OCI-LY1 (cell line): ENCODE data around the gene FAM180A.

Source experiments
- H2AFZ ChIP-seq: fragments of 200-600 bp; sonication (generic), shearing (Covaris generic); 2 replicates; pipeline ENCODE4 v1.6.0; 2014; ENCODE audit warnings: antibody characterized with exemption, mild to moderate bottlenecking, low read length
- H3F3A ChIP-seq: fragments of 200-600 bp; sonication (generic), shearing (Covaris generic); 2 replicates; pipeline ENCODE4 v1.6.0; 2014; ENCODE audit warnings: mild to moderate bottlenecking, antibody characterized with exemption, low read length, moderate library complexity; ENCODE audit not compliant: insufficient read depth
- H3K27ac ChIP-seq: fragments of 200-600 bp; sonication (generic); 2 replicates; pipeline ENCODE4 v1.5.1; 2014; ENCODE audit warnings: low read length, mixed run types, mild to moderate bottlenecking, low read depth; ENCODE audit not compliant: poor library complexity, severe bottlenecking
- H3K27me3 ChIP-seq: fragments of 200-600 bp; sonication (generic); 2 replicates; pipeline ENCODE4 v1.6.0; 2014; ENCODE audit warnings: antibody characterized with exemption, mild to moderate bottlenecking, low read length, moderate library complexity; ENCODE audit not compliant: insufficient read depth
- H3K36me3 ChIP-seq: fragments of 200-600 bp; sonication (generic); 2 replicates; pipeline ENCODE4 v1.6.1; 2014; ENCODE audit warnings: mild to moderate bottlenecking, antibody characterized with exemption, low read length, moderate library complexity, mixed read lengths; ENCODE audit not compliant: insufficient read depth
- H3K4me1 ChIP-seq: fragments of 200-600 bp; sonication (generic); 2 replicates; pipeline ENCODE4 v1.5.1; 2014; ENCODE audit warnings: mild to moderate bottlenecking, low read length, moderate library complexity; ENCODE audit not compliant: insufficient read depth, severe bottlenecking
- H3K4me2 ChIP-seq: fragments of 200-600 bp; sonication (generic), shearing (Covaris generic); 2 replicates; pipeline ENCODE4 v1.6.1; 2014; ENCODE audit warnings: low read length
- H3K4me3 ChIP-seq: fragments of 200-600 bp; sonication (generic); 2 replicates; pipeline ENCODE4 v1.5.1; 2014; ENCODE audit warnings: low read length, low read depth, mild to moderate bottlenecking, mixed read lengths; ENCODE audit not compliant: poor library complexity, severe bottlenecking
- H3K79me2 ChIP-seq: fragments of 200-600 bp; shearing (Covaris generic); 2 replicates; pipeline ENCODE4 v1.6.1; 2016; ENCODE audit warnings: mixed run types, low read length, mixed read lengths; ENCODE audit not compliant: insufficient read depth
- H3K9ac ChIP-seq: fragments of 200-600 bp; sonication (generic), shearing (Covaris generic); 2 replicates; pipeline ENCODE4 v1.6.1; 2014; ENCODE audit warnings: mild to moderate bottlenecking, low read length, mixed read lengths
- H3K9me2 ChIP-seq: fragments of 200-600 bp; sonication (generic), shearing (Covaris generic); 2 replicates; pipeline ENCODE4 v1.6.1; 2014; ENCODE audit warnings: low read depth, mild to moderate bottlenecking, low read length, mixed read lengths
- H3K9me3 ChIP-seq: fragments of 200-600 bp; shearing (Covaris generic); 2 replicates; pipeline ENCODE4 v1.6.1; 2014; ENCODE audit warnings: low read length, mixed read lengths
- H4K20me1 ChIP-seq: fragments of 200-600 bp; sonication (generic), shearing (Covaris generic); 2 replicates; pipeline ENCODE4 v1.6.0; 2016; ENCODE audit warnings: mild to moderate bottlenecking, low read length; ENCODE audit not compliant: insufficient read depth
- EZH2 ChIP-seq: fragments of 200-600 bp; sonication (generic), shearing (Covaris generic); IDR thresholded peaks from 2 replicates; pipeline ENCODE4 v1.8.0; 2017; ENCODE audit warnings: borderline replicate concordance, mixed run types, mild to moderate bottlenecking, antibody characterized with exemption, low read length, moderate library complexity, mixed read lengths
- TF ChIP-seq, protein P1 (sequence below): fragments of 200-600 bp; sonication (generic), shearing (Covaris generic); IDR thresholded peaks from 2 replicates; pipeline ENCODE4 v1.5.1; 2017; ENCODE audit warnings: mild to moderate bottlenecking, antibody characterized with exemption, low read length, moderate library complexity, mixed read lengths

FAM180A gene

DNA sequence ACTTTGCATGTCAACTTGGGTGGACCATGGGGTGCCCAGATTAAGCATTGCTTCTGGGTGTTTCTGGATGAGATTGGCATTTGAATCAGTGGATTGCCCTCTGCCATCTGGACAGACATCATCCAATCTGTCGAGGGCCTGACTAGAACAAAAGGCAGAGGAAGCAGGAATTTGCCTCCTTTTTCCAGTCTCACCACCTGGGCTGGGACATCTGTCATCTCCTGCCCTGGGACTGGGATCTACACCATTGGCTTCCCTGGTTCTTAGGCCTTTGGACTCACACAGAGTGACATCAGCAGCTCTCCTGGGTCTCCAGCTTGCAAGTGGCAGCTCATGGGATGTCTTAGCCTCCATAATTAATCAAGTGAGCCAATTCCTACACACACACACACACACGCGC, 30.9 kb downstream of the FAM180A start:
- H3K4me1 ChIP-seq, result no peaks in the 10 kb centered on the region
- no peaks in the 10 kb centered on the region for H3K36me3 ChIP-seq
- no peaks in the 10 kb centered on the region for H3K79me2 ChIP-seq
- H3K4me3 ChIP-seq, result no peak overlapping the region
- H3K4me2 ChIP-seq, result no peak overlapping the region
- no peaks in the 10 kb centered on the region for H3K9me2 ChIP-seq
- H3K27me3 ChIP-seq, result no peaks in the 10 kb centered on the region
- no peak overlapping the region for H3K27ac ChIP-seq
- TF ChIP-seq EZH2, result no peak
- TF ChIP-seq, protein P1, sequence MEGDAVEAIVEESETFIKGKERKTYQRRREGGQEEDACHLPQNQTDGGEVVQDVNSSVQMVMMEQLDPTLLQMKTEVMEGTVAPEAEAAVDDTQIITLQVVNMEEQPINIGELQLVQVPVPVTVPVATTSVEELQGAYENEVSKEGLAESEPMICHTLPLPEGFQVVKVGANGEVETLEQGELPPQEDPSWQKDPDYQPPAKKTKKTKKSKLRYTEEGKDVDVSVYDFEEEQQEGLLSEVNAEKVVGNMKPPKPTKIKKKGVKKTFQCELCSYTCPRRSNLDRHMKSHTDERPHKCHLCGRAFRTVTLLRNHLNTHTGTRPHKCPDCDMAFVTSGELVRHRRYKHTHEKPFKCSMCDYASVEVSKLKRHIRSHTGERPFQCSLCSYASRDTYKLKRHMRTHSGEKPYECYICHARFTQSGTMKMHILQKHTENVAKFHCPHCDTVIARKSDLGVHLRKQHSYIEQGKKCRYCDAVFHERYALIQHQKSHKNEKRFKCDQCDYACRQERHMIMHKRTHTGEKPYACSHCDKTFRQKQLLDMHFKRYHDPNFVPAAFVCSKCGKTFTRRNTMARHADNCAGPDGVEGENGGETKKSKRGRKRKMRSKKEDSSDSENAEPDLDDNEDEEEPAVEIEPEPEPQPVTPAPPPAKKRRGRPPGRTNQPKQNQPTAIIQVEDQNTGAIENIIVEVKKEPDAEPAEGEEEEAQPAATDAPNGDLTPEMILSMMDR, result no peak
- H3F3A ChIP-seq, result no peaks in the 10 kb centered on the region
- no peak overlapping the region for H3K9ac ChIP-seq
- no peak overlapping the region for H2AFZ ChIP-seq
- no peaks in the 10 kb centered on the region for H3K9me3 ChIP-seq
- no peaks in the 10 kb centered on the region for H4K20me1 ChIP-seq

- Histone ChIP-seq H2AFZ (no peak overlapping the region), H4K20me1 (no peaks in the 10 kb centered on the region), H3K9me3 (no peaks in the 10 kb centered on the region), H3K27me3 (no peaks in the 10 kb centered on the region), H3F3A (no peaks in the 10 kb centered on the region), H3K9me2 (no peaks in the 10 kb centered on the region), H3K4me1 (no peaks in the 10 kb centered on the region), H3K79me2 (no peaks in the 10 kb centered on the region), H3K4me2 (no peak overlapping the region), H3K9ac (no peak overlapping the region), H3K27ac (no peak overlapping the region), H3K4me3 (no peak overlapping the region), H3K36me3 (no peaks in the 10 kb centered on the region)
- TF ChIP-seq, protein P1, result no peak
- no peak for TF ChIP-seq EZH2
Measured at GRCh38 chr7:135716677-135717238, 31.9 kb downstream of the FAM180A start.

GRCh38 chr7:135715673-135716072, 32.9 kb downstream of the FAM180A start:
- no peak overlapping the region for H2AFZ ChIP-seq
- H3K9me3 ChIP-seq, result no peaks in the 10 kb centered on the region
- H3K4me2 ChIP-seq, result no peak overlapping the region
- no peaks in the 10 kb centered on the region for H3K9me2 ChIP-seq
- no peaks in the 10 kb centered on the region for H3K27me3 ChIP-seq
- TF ChIP-seq EZH2, result no peak
- TF ChIP-seq, protein P1, result no peak
- no peaks in the 10 kb centered on the region for H3K36me3 ChIP-seq
- H3F3A ChIP-seq, result no peaks in the 10 kb centered on the region
- H3K79me2 ChIP-seq, result no peaks in the 10 kb centered on the region
- H3K4me3 ChIP-seq, result no peak overlapping the region
- no peak overlapping the region for H3K9ac ChIP-seq
- H3K4me1 ChIP-seq, result no peaks in the 10 kb centered on the region
- H3K27ac ChIP-seq, result no peak overlapping the region
- H4K20me1 ChIP-seq, result no peaks in the 10 kb centered on the region
